WTC11 (cell line): ENCODE data around the gene SPRR2E.

Experiments
- ATF1 ChIP-seq: sonication (generic); formaldehyde crosslinking; IDR thresholded peaks from 2 replicates; pipeline ENCODE4 v1.8.1; 2023; ENCODE audit warnings: mild to moderate bottlenecking, moderate library complexity, missing genetic modification reagents
- ATF3 ChIP-seq: sonication (generic); formaldehyde crosslinking; conservative IDR thresholded peaks from 2 replicates; pipeline ENCODE4 v1.8.1; 2022; ENCODE audit warnings: mild to moderate bottlenecking, missing genetic modification reagents
- CREM ChIP-seq: sonication (generic); formaldehyde crosslinking; IDR thresholded peaks from 2 replicates; pipeline ENCODE4 v1.8.1; 2022; ENCODE audit warnings: mild to moderate bottlenecking, missing genetic modification reagents, moderate library complexity
- CTCF ChIP-seq: fragments of 200-600 bp; IDR thresholded peaks from 2 replicates; pipeline ENCODE4 v1.8.0; 2022; ENCODE audit warnings: antibody characterized with exemption
- ETV6 ChIP-seq: sonication (generic); formaldehyde crosslinking; IDR thresholded peaks from 2 replicates; pipeline ENCODE4 v1.8.1; 2022; ENCODE audit warnings: mild to moderate bottlenecking, missing genetic modification reagents
- FOXJ3 ChIP-seq: sonication (generic); formaldehyde crosslinking; IDR thresholded peaks from 2 replicates; pipeline ENCODE4 v1.9.0; 2021; ENCODE audit warnings: missing genetic modification reagents, mild to moderate bottlenecking, borderline replicate concordance
- IRF2 ChIP-seq: sonication (generic); formaldehyde crosslinking; IDR thresholded peaks from 2 replicates; pipeline ENCODE4 v1.8.0; 2022; ENCODE audit warnings: low read depth, missing genetic modification reagents, borderline replicate concordance
- NFE2L1 ChIP-seq: sonication (generic); formaldehyde crosslinking; IDR thresholded peaks from 2 replicates; pipeline ENCODE4 v1.8.1; 2023; ENCODE audit warnings: missing genetic modification reagents
- PRDM15 ChIP-seq: sonication (generic); formaldehyde crosslinking; IDR thresholded peaks from 2 replicates; pipeline ENCODE4 v1.8.0; 2022; ENCODE audit warnings: missing genetic modification reagents
- PREB ChIP-seq: sonication (generic); formaldehyde crosslinking; IDR thresholded peaks from 2 replicates; pipeline ENCODE4 v1.8.1; 2022; ENCODE audit warnings: mild to moderate bottlenecking, missing genetic modification reagents, moderate library complexity, borderline replicate concordance
- USF1 ChIP-seq: sonication (generic); formaldehyde crosslinking; IDR thresholded peaks from 2 replicates; pipeline ENCODE4 v1.8.0; 2022; ENCODE audit warnings: mild to moderate bottlenecking, missing genetic modification reagents
- USF2 ChIP-seq: sonication (generic); formaldehyde crosslinking; IDR thresholded peaks from 2 replicates; pipeline ENCODE4 v1.8.1; 2023; ENCODE audit warnings: mild to moderate bottlenecking, missing genetic modification reagents, moderate library complexity
- ZBTB43 ChIP-seq: sonication (generic); formaldehyde crosslinking; IDR thresholded peaks from 2 replicates; pipeline ENCODE4 v1.8.1; 2023; ENCODE audit warnings: mild to moderate bottlenecking, missing genetic modification reagents
- ZSCAN18 ChIP-seq: fragments of 250-450 bp; sonication (Bioruptor Pico); IDR thresholded peaks from 2 replicates; pipeline ENCODE4 v2.1.2; 2022; ENCODE audit warnings: mild to moderate bottlenecking, moderate library complexity

GRCh38 chr1:153087652-153088051 lies 6.7 kb downstream of the SPRR2E start:
- no peak for TF ChIP-seq CTCF
- TF ChIP-seq ATF3 (CRISPR knock-in tag), result no peak
- no peak for TF ChIP-seq FOXJ3 (CRISPR knock-in tag)
- no peak for TF ChIP-seq USF1
- no peak for TF ChIP-seq NFE2L1 (CRISPR knock-in tag)
- TF ChIP-seq ETV6 (CRISPR knock-in tag), result no peak
- TF ChIP-seq PREB (CRISPR knock-in tag), result no peak
- no peak for TF ChIP-seq ATF1
- TF ChIP-seq ZSCAN18 (CRISPR knock-in tag), result no peak
- TF ChIP-seq PRDM15 (CRISPR knock-in tag), result no peak
- TF ChIP-seq CREM, result no peak
- TF ChIP-seq ZBTB43, result no peak
- TF ChIP-seq USF2 (CRISPR knock-in tag), result no peak
- no peak for TF ChIP-seq IRF2
